Peyer's patch (tissue), 4 donors: ENCODE data around the gene PBX1. TPM values are rescaled to one million over a fixed set of nuclear protein-coding genes. Genes with fewer than 3 reads are reported as not detected.
"Not testable (repeated sequence)": the region's sequence is repeated elsewhere in the genome, so short reads cannot be mapped to it uniquely, and the experiment has no call there.

Source experiments
- DNase-seq, 3 donors: peaks; one replicate each; pipeline ENCODE4 v3.0.0-alpha.2; 2017 to 2019
- H3K27ac ChIP-seq, 4 donors: fragments of 200-600 bp; sonication (generic); one replicate each; pipeline ENCODE4 v1.5.1; 2016 to 2019
- H3K27me3 ChIP-seq, 2 donors: fragments of 200-600 bp; sonication (generic); one replicate each; pipeline ENCODE4 v1.5.1; 2019
- H3K36me3 ChIP-seq, 3 donors: fragments of 200-600 bp; sonication (generic); one replicate each; pipeline ENCODE4 v1.5.1; 2016 to 2019
- H3K4me1 ChIP-seq, 4 donors: fragments of 200-600 bp; sonication (generic); one replicate each; pipeline ENCODE4 v1.5.1; 2016 to 2019
- H3K4me3 ChIP-seq, 4 donors: fragments of 200-600 bp; sonication (generic); 1 replicate in 3 of 4; 2 replicates in 1 of 4; pipeline ENCODE4 v1.5.1; 2016 to 2019; ENCODE audit warnings: mild to moderate bottlenecking in 1 of 4
- H3K9me3 ChIP-seq, 4 donors: fragments of 200-600 bp; sonication (generic); one replicate each; pipeline ENCODE4 v1.5.1; 2016 to 2019; ENCODE audit warnings: mild to moderate bottlenecking in 1 of 4
- POLR2A ChIP-seq, 2 donors: fragments of 450-650 bp; IDR thresholded peaks; one replicate each; pipeline ENCODE4 v1.5.1; 2017; ENCODE audit warnings: antibody characterized with exemption in 2 of 2, mild to moderate bottlenecking in 2 of 2, moderate library complexity in 2 of 2
- total RNA-seq, 4 donors: library from RNA; depleted of rRNA; stranded (reverse); fragments of >200 nt; gene quantifications; one replicate each; pipeline ENCODE4 v1.1.0, GENCODE V29; 2016
- TF ChIP-seq, protein P1 (sequence below), 6 experiments: fragments of 450-650 bp in 4 of 6; fragments of 200-600 bp in 2 of 6; sonication (generic) in 1 of 6; IDR thresholded peaks; one replicate each; pipeline ENCODE4 v1.5.1; 2017 to 2019; ENCODE audit warnings: antibody characterized with exemption in 6 of 6, mild to moderate bottlenecking in 3 of 6, moderate library complexity in 1 of 6

The PBX1 gene
- total RNA-seq, 4 donors from 2014 or later: 20.6 to 57.5 (median 40.4) TPM

DNA sequence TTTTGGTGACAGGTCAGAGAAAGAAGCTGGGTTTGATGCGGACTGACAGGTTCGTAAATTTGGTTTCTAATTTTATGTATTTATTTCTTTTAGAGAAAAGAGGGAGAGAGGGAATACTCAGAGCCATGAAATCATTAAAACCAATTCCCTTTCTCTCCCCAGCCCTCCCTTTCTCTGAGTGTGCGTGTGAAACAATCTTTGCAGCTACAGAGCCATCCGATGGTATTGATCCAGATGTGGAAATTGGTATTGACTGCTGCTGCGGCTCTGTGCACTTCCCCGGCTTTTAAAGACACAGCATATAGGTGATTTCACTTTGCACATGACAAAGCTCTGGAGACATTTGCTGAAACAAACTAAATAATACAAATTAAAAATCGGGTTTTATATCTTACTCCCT lies 42.4 kb upstream of the PBX1 start:
- H3K27me3 ChIP-seq: no peaks in the 10 kb centered on the region
- DNase-seq: no peak
- H3K27ac ChIP-seq: no peak overlapping the region
- TF ChIP-seq, protein P1, sequence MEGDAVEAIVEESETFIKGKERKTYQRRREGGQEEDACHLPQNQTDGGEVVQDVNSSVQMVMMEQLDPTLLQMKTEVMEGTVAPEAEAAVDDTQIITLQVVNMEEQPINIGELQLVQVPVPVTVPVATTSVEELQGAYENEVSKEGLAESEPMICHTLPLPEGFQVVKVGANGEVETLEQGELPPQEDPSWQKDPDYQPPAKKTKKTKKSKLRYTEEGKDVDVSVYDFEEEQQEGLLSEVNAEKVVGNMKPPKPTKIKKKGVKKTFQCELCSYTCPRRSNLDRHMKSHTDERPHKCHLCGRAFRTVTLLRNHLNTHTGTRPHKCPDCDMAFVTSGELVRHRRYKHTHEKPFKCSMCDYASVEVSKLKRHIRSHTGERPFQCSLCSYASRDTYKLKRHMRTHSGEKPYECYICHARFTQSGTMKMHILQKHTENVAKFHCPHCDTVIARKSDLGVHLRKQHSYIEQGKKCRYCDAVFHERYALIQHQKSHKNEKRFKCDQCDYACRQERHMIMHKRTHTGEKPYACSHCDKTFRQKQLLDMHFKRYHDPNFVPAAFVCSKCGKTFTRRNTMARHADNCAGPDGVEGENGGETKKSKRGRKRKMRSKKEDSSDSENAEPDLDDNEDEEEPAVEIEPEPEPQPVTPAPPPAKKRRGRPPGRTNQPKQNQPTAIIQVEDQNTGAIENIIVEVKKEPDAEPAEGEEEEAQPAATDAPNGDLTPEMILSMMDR (IDR thresholded peaks at IDR 0.05): no peak
- TF ChIP-seq POLR2A (IDR thresholded peaks at IDR 0.05): no peak
- no peaks in the 10 kb centered on the region for H3K36me3 ChIP-seq
- H3K4me1 ChIP-seq: no peaks in the 10 kb centered on the region
- no peaks in the 10 kb centered on the region for H3K9me3 ChIP-seq
- H3K4me3 ChIP-seq: no peak overlapping the region

DNA sequence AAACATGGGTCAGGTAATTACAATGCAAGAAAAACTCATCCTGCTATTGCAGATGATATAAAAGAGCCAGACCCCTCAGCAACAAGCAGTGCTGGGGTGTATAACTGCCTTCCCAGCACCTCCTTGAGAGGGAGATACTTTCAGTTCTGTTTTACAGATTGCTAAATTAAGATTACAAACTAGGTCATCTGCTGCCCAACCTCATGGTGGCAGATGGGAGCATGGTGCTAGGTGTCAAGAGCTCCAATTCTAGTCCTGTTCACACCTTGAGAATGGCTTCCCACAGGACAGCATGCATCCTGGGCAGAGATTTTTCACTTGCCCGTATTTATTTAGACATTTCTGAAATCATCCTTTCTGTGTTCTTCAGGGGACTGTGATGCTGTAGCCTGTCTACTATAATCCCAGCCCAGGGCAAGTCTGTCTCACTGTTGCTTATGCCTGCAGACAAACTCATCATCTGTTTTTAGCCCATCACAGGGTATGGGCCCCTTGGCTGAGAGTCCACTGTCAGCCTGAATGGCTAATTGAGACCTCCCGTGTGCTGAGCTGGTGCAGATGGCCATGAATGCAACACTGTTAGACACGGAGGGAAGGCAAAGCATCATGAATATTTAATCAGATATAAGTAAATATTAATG lies 40.2 kb upstream of the PBX1 start:
- DNase-seq: no peak
- Histone ChIP-seq H3K4me3 (no peak overlapping the region), H3K4me1 (no peaks in the 10 kb centered on the region), H3K27me3 (no peaks in the 10 kb centered on the region), H3K27ac (no peak overlapping the region), H3K9me3 (no peaks in the 10 kb centered on the region), H3K36me3 (no peaks in the 10 kb centered on the region)
- TF ChIP-seq POLR2A (IDR thresholded peaks at IDR 0.05): no peak
- TF ChIP-seq, protein P1 (IDR thresholded peaks at IDR 0.05): peak in 1 of 6 experiments; percentile 13

DNA sequence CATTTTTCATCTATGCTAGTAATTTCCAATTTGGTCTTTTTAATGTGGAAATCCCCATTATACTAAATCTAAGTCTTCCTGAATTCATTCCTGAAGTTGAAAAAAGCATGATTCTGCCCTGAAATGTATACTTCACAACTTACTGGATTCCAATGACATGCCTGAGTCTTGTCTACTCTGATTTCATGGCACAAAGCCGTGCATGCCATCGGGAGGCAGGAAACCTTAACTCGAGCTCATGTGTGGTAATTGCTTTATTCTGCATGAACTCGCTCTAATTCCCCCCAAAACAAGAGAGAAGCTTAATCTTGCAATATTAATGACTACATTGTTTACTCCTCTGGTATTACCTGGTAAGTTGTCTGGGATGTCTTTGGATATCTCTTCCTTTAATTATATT lies 39.6 kb upstream of the PBX1 start:
- H3K27ac ChIP-seq: no peak overlapping the region
- H3K4me3 ChIP-seq: no peak overlapping the region
- TF ChIP-seq, protein P1 (IDR thresholded peaks at IDR 0.05): no peak
- no peak for TF ChIP-seq POLR2A (IDR thresholded peaks at IDR 0.05)
- H3K4me1 ChIP-seq: no peaks in the 10 kb centered on the region
- no peaks in the 10 kb centered on the region for H3K36me3 ChIP-seq
- H3K27me3 ChIP-seq: no peaks in the 10 kb centered on the region
- DNase-seq: no peak
- no peaks in the 10 kb centered on the region for H3K9me3 ChIP-seq

DNA sequence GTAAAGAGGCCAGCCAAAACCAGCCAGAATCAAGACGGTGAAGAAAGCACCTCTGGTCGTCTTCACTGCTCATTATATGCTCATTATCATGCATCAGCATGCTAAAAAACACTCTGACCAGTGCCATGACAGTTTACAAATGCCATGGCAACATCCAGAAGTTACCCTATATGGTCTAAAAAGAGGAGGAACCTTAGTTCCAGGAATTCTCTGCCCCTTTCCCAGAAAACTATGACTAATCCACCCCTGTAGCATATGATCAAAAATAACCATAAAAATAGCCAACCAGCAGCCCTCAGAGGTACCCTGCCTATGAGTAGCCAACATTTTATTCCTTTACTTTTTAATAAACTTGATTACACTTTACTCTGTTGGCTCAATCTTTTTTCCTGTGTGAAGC lies 34.2 kb upstream of the PBX1 start:
- TF ChIP-seq POLR2A (IDR thresholded peaks at IDR 0.05): no peak
- TF ChIP-seq, protein P1 (IDR thresholded peaks at IDR 0.05): no peak
- no peak overlapping the region for H3K27ac ChIP-seq

DNA sequence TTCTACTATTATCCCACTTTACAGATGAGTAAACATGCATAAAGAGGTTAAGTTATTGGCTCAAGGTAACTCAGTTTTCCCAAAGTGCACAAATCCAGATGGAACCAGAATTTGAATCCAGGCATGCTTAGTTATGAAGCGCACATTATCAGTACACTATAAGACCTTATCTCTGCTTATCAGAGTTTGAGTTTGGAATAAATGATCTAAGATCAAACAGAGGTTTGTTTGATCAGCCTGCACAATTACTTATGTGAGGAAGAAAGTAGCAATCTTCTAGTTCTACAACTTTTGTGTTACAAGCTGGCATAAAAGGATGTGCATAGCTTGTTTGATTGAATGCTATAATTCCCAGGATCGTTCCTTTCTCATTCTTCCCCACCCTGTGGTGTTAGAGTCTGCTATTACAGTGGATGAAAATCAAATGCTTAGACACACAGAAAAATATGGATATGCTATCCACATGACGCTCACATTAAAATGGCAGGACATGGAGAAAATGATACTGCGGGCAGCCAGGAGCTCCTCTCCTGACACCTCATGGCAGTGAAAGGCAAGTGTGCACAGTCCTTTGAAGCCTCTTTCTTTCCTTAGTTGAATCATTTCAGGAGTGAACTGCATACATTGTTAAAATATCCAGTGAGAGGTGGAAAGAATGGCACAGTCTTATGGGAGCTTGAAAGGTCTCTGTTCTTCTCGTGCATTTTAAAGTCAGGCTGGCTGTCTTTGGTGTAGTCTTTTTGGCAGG lies 23.9 kb upstream of the PBX1 start:
- Histone ChIP-seq H3K36me3 (no peaks in the 10 kb centered on the region), H3K9me3 (no peaks in the 10 kb centered on the region), H3K27ac (no peak overlapping the region), H3K4me3 (no peak overlapping the region), H3K27me3 (no peaks in the 10 kb centered on the region), H3K4me1 (no peaks in the 10 kb centered on the region)
- no peak for DNase-seq
- TF ChIP-seq, protein P1 (IDR thresholded peaks at IDR 0.05): peak in 1 of 6 experiments; percentile 5
- no peak for TF ChIP-seq POLR2A (IDR thresholded peaks at IDR 0.05)

More for the DNA sequence above, 34.2 kb upstream of the PBX1 start:
- Histone ChIP-seq H3K4me3 (no peak overlapping the region), H3K36me3 (no peaks in the 10 kb centered on the region), H3K4me1 (no peaks in the 10 kb centered on the region), H3K27me3 (no peaks in the 10 kb centered on the region), H3K9me3 (peaks cover 0 to 13% (median 0%) of the 10 kb centered on the region in 4 donors)
- no peak for DNase-seq

DNA sequence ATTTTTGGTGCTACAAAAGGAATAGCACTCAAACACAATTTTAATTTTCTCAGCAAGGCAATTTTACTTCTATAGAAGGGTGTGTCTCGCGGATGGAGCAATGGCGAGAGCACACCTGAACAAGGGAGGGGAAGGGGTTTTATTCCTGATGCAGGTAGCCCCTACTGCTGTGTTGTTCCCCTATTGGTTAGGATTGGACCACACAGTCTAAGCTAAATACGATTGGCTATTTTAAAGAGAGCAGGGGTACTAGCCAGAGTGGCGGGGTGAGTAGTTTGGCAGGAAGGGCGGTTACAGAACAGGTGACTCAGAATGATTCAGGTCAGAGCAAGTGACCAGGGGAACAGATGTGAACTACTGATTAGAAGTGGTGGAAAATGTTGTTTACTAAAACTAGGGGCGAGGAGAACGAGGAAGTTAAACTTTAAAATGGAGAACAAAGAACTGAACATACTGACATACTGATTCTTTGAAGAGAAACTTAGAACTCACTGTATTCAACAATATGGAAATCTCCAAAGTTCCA lies 6.5 kb upstream of the PBX1 start:
- not testable (repeated sequence) for DNase-seq, H3K4me1 ChIP-seq, H3K27ac ChIP-seq, H3K4me3 ChIP-seq, H3K27me3 ChIP-seq, H3K9me3 ChIP-seq, H3K36me3 ChIP-seq
